GM12878 (cell line): ENCODE measurements around the gene FIGNL2. TPM values are rescaled to one million over a fixed set of nuclear protein-coding genes. Genes with fewer than 3 reads are reported as not detected.

ENCODE experiments used
- ATAC-seq: fragments of 200-7000 bp; cut with Tn5 transposase; 3 replicates; pipeline ENCODE4 v1.9.1; 2020; ENCODE audit warnings: mild to moderate bottlenecking, moderate library complexity
- BruUV-seq: library from RNA; stranded (reverse); fragments of 400-500 nt; replicated peaks from 2 replicates; lab custom pipeline; 2021; lab: Mats Ljungman, UMichigan
- CTCF ChIA-PET: fragments of 300-600 bp; sonication (Branson Sonifier 250); formaldehyde crosslinking; extraction: SDS; loops from one replicate; lab custom pipeline; 2021; ENCODE audit warnings: inconsistent platforms; lab: Yijun Ruan, JAX
- POLR2A ChIA-PET: fragments of 350-600 bp; formaldehyde crosslinking; extraction: SDS; loops from one replicate; lab custom pipeline; 2021; ENCODE audit warnings: inconsistent platforms; lab: Charles Lee
- RAD21 ChIA-PET: fragments of 300-600 bp; sonication (Branson Sonifier 250); formaldehyde crosslinking; loops from one replicate; lab custom pipeline; 2023; ENCODE audit warnings: antibody characterized with exemption; ENCODE audit not compliant: unreplicated experiment; lab: Charles Lee
- SMC1A ChIA-PET: fragments of 300-600 bp; sonication (Branson Sonifier 250); formaldehyde crosslinking; loops from one replicate; lab custom pipeline; 2023; ENCODE audit not compliant: unreplicated experiment, uncharacterized antibody; lab: Charles Lee
- DNase-seq: peaks from one replicate; pipeline ENCODE4 v3.0.0-alpha.2; 2011; ENCODE audit warnings: low read depth, low spot score
- FAIRE-seq: peaks from 3 replicates; lab custom pipeline; 2011; peaks lifted over from hg19 to GRCh38; lab: Jason Lieb, UNC
- H2AFZ ChIP-seq: 2 replicates; pipeline ENCODE4 v1.6.0; 2011; ENCODE audit warnings: low read depth, low read length, control low read depth; ENCODE audit not compliant: control insufficient read depth
- H3K27ac ChIP-seq: 2 replicates; pipeline ENCODE4 v1.5.1; 2011; ENCODE audit warnings: control low read depth; ENCODE audit not compliant: control insufficient read depth, insufficient read depth
- H3K27me3 ChIP-seq, 2 experiments: replicated peaks in 1 of 2; 2 replicates each; pipeline versions ENCODE4 v1.6.0 to v1.6.1; 2011; ENCODE audit warnings: low read length in 1 of 2; ENCODE audit not compliant: control insufficient read depth in 2 of 2, insufficient read depth in 2 of 2
- H3K36me3 ChIP-seq, 2 experiments: 2 replicates each; pipeline ENCODE4 v1.5.1; 2011; ENCODE audit warnings: low read length in 1 of 2; ENCODE audit not compliant: control insufficient read depth in 2 of 2, insufficient read depth in 2 of 2
- H3K4me1 ChIP-seq: 2 replicates; pipeline ENCODE4 v1.6.1; 2011; ENCODE audit warnings: mild to moderate bottlenecking, low read length, moderate library complexity, mixed read lengths; ENCODE audit not compliant: control insufficient read depth, insufficient read depth
- H3K4me2 ChIP-seq: 2 replicates; pipeline ENCODE4 v1.6.0; 2011; ENCODE audit warnings: control low read depth; ENCODE audit not compliant: control insufficient read depth, insufficient read depth
- H3K4me3 ChIP-seq: fragments of 200-600 bp; sonication (generic); 2 replicates; pipeline ENCODE4 v1.5.1; 2016
- H3K79me2 ChIP-seq: 2 replicates; pipeline ENCODE4 v1.6.0; 2011; ENCODE audit warnings: low read length; ENCODE audit not compliant: control insufficient read depth, insufficient read depth
- H3K9ac ChIP-seq: 2 replicates; pipeline ENCODE4 v1.8.0; 2011; ENCODE audit warnings: low read length, control low read depth, mixed read lengths; ENCODE audit not compliant: control insufficient read depth, insufficient read depth
- H3K9me3 ChIP-seq: replicated peaks from 3 replicates; pipeline ENCODE4 v1.5.1; 2011; ENCODE audit warnings: mild to moderate bottlenecking, low read length; ENCODE audit not compliant: control insufficient read depth, insufficient read depth
- H4K20me1 ChIP-seq: 2 replicates; pipeline ENCODE4 v1.6.0; 2011; ENCODE audit not compliant: control insufficient read depth, insufficient read depth
- CEBPB ChIP-seq, 2 experiments: fragments of 150-350 bp in 1 of 2; IDR thresholded peaks; 2 replicates each; pipeline ENCODE4 v1.6.1; 2012 to 2014; ENCODE audit warnings: low read depth in 2 of 2, low read length in 2 of 2, borderline replicate concordance in 1 of 2, inconsistent platforms in 1 of 2
- CHD2 ChIP-seq: IDR thresholded peaks from 2 replicates; pipeline ENCODE4 v1.6.1; 2011; ENCODE audit warnings: low read depth, low read length, improper control_type of control experiment, borderline replicate concordance
- CHD4 ChIP-seq: fragments of 200-600 bp; sonication (generic); IDR thresholded peaks from 2 replicates; pipeline ENCODE4 v1.6.1; 2016; ENCODE audit warnings: mild to moderate bottlenecking
- GABPA ChIP-seq: IDR thresholded peaks from 2 replicates; pipeline ENCODE4 v1.6.1; 2014; ENCODE audit warnings: antibody characterized with exemption, low read depth, mild to moderate bottlenecking, inconsistent platforms
- HDAC2 ChIP-seq: fragments of 200-600 bp; sonication (generic); IDR thresholded peaks from 2 replicates; pipeline ENCODE4 v1.6.1; 2017
- MXI1 ChIP-seq: fragments of 150-350 bp; IDR thresholded peaks from 2 replicates; pipeline ENCODE4 v1.6.1; 2011; ENCODE audit warnings: low read depth, mild to moderate bottlenecking, inconsistent platforms, low read length, improper control_type of control experiment
- MYB ChIP-seq: fragments of 150-350 bp; IDR thresholded peaks from 2 replicates; pipeline ENCODE4 v1.6.1; 2014; ENCODE audit warnings: mild to moderate bottlenecking, low read depth, low read length, borderline replicate concordance
- NBN ChIP-seq: fragments of 450-650 bp; IDR thresholded peaks from 2 replicates; pipeline ENCODE4 v1.6.1; 2016
- PKNOX1 ChIP-seq: fragments of 450-650 bp; IDR thresholded peaks from 2 replicates; pipeline ENCODE4 v1.6.1; 2016; ENCODE audit warnings: mild to moderate bottlenecking
- PRDM15 ChIP-seq: fragments of 450-650 bp; formaldehyde crosslinking; IDR thresholded peaks from 2 replicates; pipeline ENCODE4 v1.4.0; 2020; ENCODE audit warnings: mild to moderate bottlenecking, moderate library complexity
- TAF1 ChIP-seq: IDR thresholded peaks from 2 replicates; pipeline ENCODE4 v1.6.1; 2011; ENCODE audit warnings: mild to moderate bottlenecking, low read depth, low read length, borderline replicate concordance
- ZBTB11 ChIP-seq: fragments of 450-650 bp; formaldehyde crosslinking; IDR thresholded peaks from 2 replicates; pipeline ENCODE4 v1.5.0; 2022; ENCODE audit warnings: mild to moderate bottlenecking, missing genetic modification characterization
- ZNF687 ChIP-seq: fragments of 450-650 bp; IDR thresholded peaks from 2 replicates; pipeline ENCODE4 v1.6.1; 2017; ENCODE audit warnings: mild to moderate bottlenecking, moderate library complexity
- WGBS: methylation state at CpG from one replicate; pipeline ENCODE4 v1.1.6; 2016; ENCODE audit warnings: low lambda C conversion rate; ENCODE audit not compliant: insufficient replicate concordance, insufficient coverage; ENCODE audit errors: missing lambda C conversion rate; 5-methylcytosine and 5-hydroxymethylcytosine counted together
- in situ Hi-C: fragments of 300-500 bp; cut with MboI; formaldehyde crosslinking; loops from 9 replicates; pipeline ENCODE4 v1.14.3; 2018; ENCODE audit warnings: mixed read lengths
- intact Hi-C: fragments of 100-400 bp; cut with micrococcal nuclease; formaldehyde crosslinking; loops from one replicate; pipeline ENCODE4 v1.14.2; 2022; ENCODE audit not compliant: unreplicated experiment
- polyA plus RNA-seq, 11 experiments: library from polyadenylated mRNA; depleted of rRNA in 4 of 11; unstranded in 6 of 11; stranded (reverse) in 5 of 11; fragments of >200 nt; fragmentation: Nextera tagmentation in 4 of 11; fragmentation: Illumina TruSeq in 1 of 11; extraction: Ambion mirVana in 4 of 11; extraction: Trizol in 1 of 11; gene quantifications; 1 replicate in 1 of 11; 2 replicates in 10 of 11; pipeline versions ENCODE4 v1.2.1 to v1.2.3, GENCODE V29; 2011 to 2016; ENCODE audit warnings: inconsistent platforms in 2 of 11, missing spikeins in 2 of 11, low read depth in 1 of 11
- total RNA-seq, 4 experiments: library from RNA; depleted of rRNA in 3 of 4; stranded (reverse); fragments of >200 nt in 3 of 4; fragmentation: Illumina TruSeq in 1 of 4; extraction: Trizol in 1 of 4; gene quantifications; 2 replicates each; pipeline versions ENCODE4 v1.2.1 to v1.2.3, GENCODE V29; 2013 to 2021

The FIGNL2 gene
- total and polyA plus RNA-seq, 10 of the 15 experiments (the other 5 are each of a cell fraction or from before 2014, with no cell fraction given), result not detected

- H3K27ac ChIP-seq, result no peak overlapping the region
- ChIA-PET CTCF (no interaction called here), POLR2A (no interaction called here), SMC1A (no interaction called here), RAD21 (no interaction called here)
- H3K4me1 ChIP-seq, result no peaks in the 10 kb centered on the region
- DNase-seq, result no peak
- no peak overlapping the region for H3K4me3 ChIP-seq
- 40% methylated on average over 1 of the region's 1 CpG for WGBS
- in situ Hi-C loops (no loop called here), intact Hi-C loops (no loop called here)
- no TSS peak for BruUV-seq
- no peaks in the 10 kb centered on the region for H3K79me2 ChIP-seq
- H2AFZ ChIP-seq, result no peak overlapping the region
- no peak for ATAC-seq
- H3K9me3 ChIP-seq, result no peaks in the 10 kb centered on the region; the same call in 2 of the 3 replicates
- no peaks in the 10 kb centered on the region for H3K36me3 ChIP-seq
- no peak overlapping the region for H3K4me2 ChIP-seq
- no peak overlapping the region for H3K9ac ChIP-seq
- no peak for FAIRE-seq
- H4K20me1 ChIP-seq, result no peaks in the 10 kb centered on the region
- H3K27me3 ChIP-seq, result no peaks in the 10 kb centered on the region
- TF ChIP-seq GABPA (no peak), CEBPB (IDR thresholded peaks at IDR 0.05; ENCODE audit: borderline replicate concordance in 1 of 2, low read depth in 2 of 2, low read length in 2 of 2) (no peak), PRDM15 (CRISPR knock-in tag) (no peak), NBN (no peak), ZNF687 (no peak), HDAC2 (no peak), MYB (no peak), ZBTB11 (CRISPR knock-in tag) (no peak), CHD4 (no peak), MXI1 (no peak), TAF1 (no peak), PKNOX1 (no peak), CHD2 (no peak)
These were observed 34.8 kb upstream of the FIGNL2 start for GRCh38 chr12:51883295-51883694.
